GM12891 (cell line): Measurements from ENCODE around the gene TRIM31.

Experiments used
- POLR2A ChIP-seq: IDR thresholded peaks from 2 replicates; pipeline ENCODE4 v1.6.1; 2011; ENCODE audit warnings: low read depth, low read length, control low read depth
- POLR2AphosphoS5 ChIP-seq: IDR thresholded peaks from 2 replicates; pipeline ENCODE4 v1.6.1; 2011; ENCODE audit warnings: low read depth, low read length, control low read depth
- TAF1 ChIP-seq: IDR thresholded peaks from 2 replicates; pipeline ENCODE4 v1.6.1; 2011; ENCODE audit warnings: low read depth, low read length, control low read depth

GRCh38 chr6:30096829-30097228 lies 16.1 kb downstream of the TRIM31 start:
- TF ChIP-seq TAF1, result no peak
- TF ChIP-seq POLR2A, result no peak
- no peak for TF ChIP-seq POLR2AphosphoS5
